Neuronal stem cell (in vitro differentiated cells): ENCODE results near the gene AVPI1.

Source experiments
- DNase-seq: peaks from one replicate; pipeline ENCODE4 v3.0.0-alpha.2; 2013; ENCODE audit warnings: low spot score
- H2AFZ ChIP-seq: one replicate; pipeline ENCODE4 v1.6.1; 2013; ENCODE audit warnings: mild to moderate bottlenecking, low read length, inconsistent platforms
- H2AK5ac ChIP-seq: 2 replicates; pipeline ENCODE4 v1.6.1; 2013; ENCODE audit warnings: low read depth, mild to moderate bottlenecking, inconsistent platforms, low read length, moderate library complexity, mixed read lengths
- H2BK120ac ChIP-seq: 2 replicates; pipeline ENCODE4 v1.6.1; 2013; ENCODE audit warnings: low read depth, mild to moderate bottlenecking, inconsistent platforms, low read length, moderate library complexity, mixed read lengths
- H2BK12ac ChIP-seq: one replicate; pipeline ENCODE4 v1.6.1; 2013; ENCODE audit warnings: low read length, inconsistent platforms
- H2BK15ac ChIP-seq: 2 replicates; pipeline ENCODE4 v1.6.1; 2013; ENCODE audit warnings: mild to moderate bottlenecking, low read length, inconsistent platforms, mixed read lengths
- H2BK5ac ChIP-seq: one replicate; pipeline ENCODE4 v1.6.1; 2013; ENCODE audit warnings: inconsistent platforms, mild to moderate bottlenecking, low read length, moderate library complexity
- H3K14ac ChIP-seq: one replicate; pipeline ENCODE4 v1.6.1; 2013; ENCODE audit warnings: low read length, inconsistent platforms
- H3K18ac ChIP-seq: 2 replicates; pipeline ENCODE4 v1.6.1; 2013; ENCODE audit warnings: low read length, inconsistent platforms
- H3K23ac ChIP-seq: 2 replicates; pipeline ENCODE4 v1.6.1; 2013; ENCODE audit warnings: low read depth, mild to moderate bottlenecking, mixed read lengths, low read length, inconsistent platforms; ENCODE audit not compliant: poor library complexity
- H3K27ac ChIP-seq: replicated peaks from 3 replicates; pipeline ENCODE4 v1.5.1; 2013; ENCODE audit warnings: low read length, inconsistent platforms
- H3K27me3 ChIP-seq, 3 experiments: 2 replicates each; pipeline ENCODE4 v1.6.1; 2013; ENCODE audit warnings: low read length in 3 of 3, mild to moderate bottlenecking in 2 of 3, inconsistent platforms in 1 of 3, low read depth in 1 of 3, mixed read lengths in 1 of 3, moderate library complexity in 1 of 3; ENCODE audit not compliant: control insufficient read depth in 3 of 3, insufficient read depth in 3 of 3
- H3K36me3 ChIP-seq, 2 donors: replicated peaks in 1 of 2; 2 replicates each; pipeline ENCODE4 v1.6.1; 2013; ENCODE audit warnings: low read length in 2 of 2; ENCODE audit not compliant: control insufficient read depth in 2 of 2, insufficient read depth in 2 of 2
- H3K4ac ChIP-seq: 2 replicates; pipeline ENCODE4 v1.6.1; 2013; ENCODE audit warnings: inconsistent platforms, mild to moderate bottlenecking, low read length, moderate library complexity
- H3K4me1 ChIP-seq, 2 donors: 1 replicate in 1 of 2; 2 replicates in 1 of 2; pipeline ENCODE4 v1.6.1; 2013; ENCODE audit warnings: low read length in 2 of 2, low read depth in 1 of 2; ENCODE audit not compliant: control insufficient read depth in 2 of 2, insufficient read depth in 1 of 2
- H3K4me2 ChIP-seq: one replicate; pipeline ENCODE4 v1.6.1; 2013; ENCODE audit warnings: mild to moderate bottlenecking, low read length, inconsistent platforms; ENCODE audit not compliant: insufficient read depth, poor library complexity, severe bottlenecking
- H3K4me3 ChIP-seq, 2 donors: 2 replicates each; pipeline ENCODE4 v1.5.1; 2013; ENCODE audit warnings: low read length in 2 of 2, mild to moderate bottlenecking in 2 of 2, inconsistent platforms in 1 of 2, moderate library complexity in 1 of 2
- H3K79me1 ChIP-seq: one replicate; pipeline ENCODE4 v1.6.1; 2013; ENCODE audit warnings: low read depth, mild to moderate bottlenecking, inconsistent platforms, low read length, moderate library complexity
- H3K9ac ChIP-seq: one replicate; pipeline ENCODE4 v1.6.1; 2013; ENCODE audit warnings: mild to moderate bottlenecking, low read depth, low read length, inconsistent platforms; ENCODE audit not compliant: poor library complexity
- H3K9me3 ChIP-seq, 2 donors: replicated peaks in 1 of 2; 2 replicates each; pipeline versions ENCODE3 to v1.6.1; 2013; ENCODE audit warnings: low read length in 2 of 2, mild to moderate bottlenecking in 2 of 2, inconsistent platforms in 1 of 2, low read depth in 1 of 2, mixed read lengths in 1 of 2, moderate library complexity in 1 of 2; ENCODE audit not compliant: control insufficient read depth in 2 of 2, insufficient read depth in 1 of 2
- H4K8ac ChIP-seq: one replicate; pipeline ENCODE4 v1.6.1; 2013; ENCODE audit warnings: low read depth, mild to moderate bottlenecking, inconsistent platforms, low read length, moderate library complexity
- H4K91ac ChIP-seq: one replicate; pipeline ENCODE4 v1.6.1; 2013; ENCODE audit warnings: low read length, low read depth, mild to moderate bottlenecking, inconsistent platforms; ENCODE audit not compliant: poor library complexity
- WGBS, 2 donors: extraction: QIAGEN DNeasy Blood & Tissue Kit; methylation state at CpG; one replicate each; pipeline ENCODE4 v1.1.7; 2013; ENCODE audit warnings: missing lambda C conversion rate in 2 of 2, mixed read lengths in 1 of 2; ENCODE audit not compliant: insufficient read length in 2 of 2, insufficient replicate concordance in 1 of 2; ENCODE audit errors: extremely low coverage in 2 of 2; 5-methylcytosine and 5-hydroxymethylcytosine counted together

The AVPI1 gene

DNA sequence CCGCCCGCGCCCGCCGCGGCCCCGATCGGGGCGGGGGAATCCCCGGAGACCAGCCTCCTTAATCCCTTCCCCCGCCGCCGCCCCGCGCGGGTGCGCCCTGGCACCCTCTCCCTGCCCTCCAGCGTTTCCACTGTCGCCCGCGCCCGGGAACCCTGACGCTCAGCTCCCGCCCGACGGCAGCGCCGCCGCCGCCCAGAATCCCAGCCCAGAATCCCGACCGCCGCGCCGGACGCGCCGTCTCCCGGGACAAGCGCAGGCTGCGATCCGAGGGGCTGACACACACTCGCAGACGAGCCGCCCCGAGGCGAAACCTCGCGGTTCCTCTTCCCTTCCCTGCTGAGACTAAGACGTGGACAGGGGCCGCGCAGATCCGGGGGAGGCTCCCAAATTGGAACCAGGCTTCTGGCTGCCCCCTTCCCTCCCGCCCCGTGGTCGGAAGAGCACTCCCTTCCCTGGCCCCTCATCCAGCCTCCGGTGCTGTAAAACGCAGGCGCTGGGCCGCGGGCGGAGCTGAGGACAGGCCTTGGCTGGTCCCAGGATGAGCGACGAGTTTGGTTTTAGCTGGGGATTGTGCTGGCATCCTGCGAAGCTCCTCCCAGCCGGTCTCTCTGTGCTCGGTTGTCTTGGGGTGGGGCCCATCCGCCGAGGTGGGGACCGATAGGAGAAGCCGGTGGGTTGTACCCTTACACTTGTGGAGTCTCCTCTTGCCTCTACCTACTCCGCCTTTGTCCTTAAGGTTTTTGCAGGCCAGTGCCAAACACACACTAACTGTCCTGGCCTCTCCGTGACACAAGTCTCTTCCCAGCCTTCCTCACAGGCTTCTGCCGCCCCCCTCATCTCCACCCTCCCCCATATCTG, 27.6 kb upstream of the AVPI1 start:
- Histone ChIP-seq H3K4me2 (peak overlapping the region; percentile 88), H3K4me3 (peak overlapping the region; percentile 56 to 91), H3K23ac (peak overlapping the region; percentile 12), H3K27ac (peak overlapping the region; percentile 65), H3K79me1 (peaks cover 6% of the 10 kb centered on the region), H3K4me1 (peaks cover 9 to 34% of the 10 kb centered on the region in 2 donors), H3K9me3 (no peaks in the 10 kb centered on the region), H3K4ac (peak overlapping the region; percentile 45), H4K91ac (no peak overlapping the region), H3K14ac (peak overlapping the region; percentile 82), H3K18ac (peak overlapping the region; percentile 99), H2BK12ac (no peak overlapping the region), H2AFZ (peak overlapping the region; percentile 94), H2AK5ac (peak overlapping the region; percentile 62), H2BK15ac (peak overlapping the region; percentile 60), H2BK5ac (peak overlapping the region; percentile 67), H3K27me3 (peaks cover 0 to 15% (median 2%) of the 10 kb centered on the region in 3 experiments), H4K8ac (no peak overlapping the region), H2BK120ac (no peak overlapping the region), H3K36me3 (peaks cover 3 to 6% of the 10 kb centered on the region in 2 donors), H3K9ac (peak overlapping the region; percentile 99)
- DNase-seq = no peak
- WGBS, 2 donors = no CpG with 5 or more reads among the region's 74 CpGs

DNA sequence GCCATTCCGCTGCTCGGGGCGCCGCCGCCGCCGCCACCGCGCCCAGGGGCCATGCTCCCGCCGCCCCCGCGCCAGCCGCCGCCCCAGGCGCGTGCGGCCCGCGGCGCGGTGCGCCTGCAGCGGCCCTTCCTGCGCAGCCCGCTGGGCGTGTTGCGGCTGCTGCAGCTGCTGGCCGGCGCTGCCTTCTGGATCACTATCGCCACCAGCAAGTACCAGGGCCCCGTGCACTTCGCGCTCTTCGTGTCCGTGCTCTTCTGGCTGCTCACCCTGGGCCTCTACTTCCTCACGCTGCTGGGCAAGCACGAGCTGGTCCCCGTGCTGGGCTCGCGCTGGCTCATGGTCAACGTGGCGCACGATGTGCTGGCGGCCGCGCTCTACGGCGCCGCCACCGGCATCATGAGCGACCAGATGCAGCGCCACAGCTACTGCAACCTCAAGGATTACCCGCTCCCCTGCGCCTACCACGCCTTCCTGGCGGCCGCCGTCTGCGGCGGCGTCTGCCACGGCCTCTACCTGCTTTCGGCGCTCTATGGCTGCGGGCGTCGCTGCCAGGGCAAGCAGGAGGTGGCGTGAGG, 26.9 kb upstream of the AVPI1 start:
- no peak overlapping the region for H2BK120ac ChIP-seq
- H3K36me3 ChIP-seq = peaks cover 3 to 6% of the 10 kb centered on the region in 2 donors
- peaks cover 6% of the 10 kb centered on the region for H3K79me1 ChIP-seq
- DNase-seq = peak; percentile 68
- H4K8ac ChIP-seq = no peak overlapping the region
- H3K9me3 ChIP-seq = no peaks in the 10 kb centered on the region
- peak overlapping the region; percentile 60 for H2BK15ac ChIP-seq
- peak overlapping the region; percentile 45 for H3K4ac ChIP-seq
- peak overlapping the region; percentile 94 for H2AFZ ChIP-seq
- no CpG with 5 or more reads among the region's 69 CpGs for WGBS, 2 donors
- H3K27ac ChIP-seq = peak overlapping the region; percentile 65
- peak overlapping the region; percentile 99 for H3K9ac ChIP-seq
- peak overlapping the region; percentile 62 for H2AK5ac ChIP-seq
- H3K4me3 ChIP-seq = peak overlapping the region; percentile 56 to 91
- peaks cover 0 to 15% (median 2%) of the 10 kb centered on the region in 3 experiments for H3K27me3 ChIP-seq
- peak overlapping the region; percentile 97 for H3K23ac ChIP-seq
- peak overlapping the region; percentile 88 for H3K4me2 ChIP-seq
- H2BK12ac ChIP-seq = no peak overlapping the region
- peak overlapping the region; percentile 67 for H2BK5ac ChIP-seq
- peak overlapping the region; percentile 82 for H3K14ac ChIP-seq
- peaks cover 9 to 32% of the 10 kb centered on the region in 2 donors for H3K4me1 ChIP-seq
- H4K91ac ChIP-seq = no peak overlapping the region
- H3K18ac ChIP-seq = peak overlapping the region; percentile 99

DNA sequence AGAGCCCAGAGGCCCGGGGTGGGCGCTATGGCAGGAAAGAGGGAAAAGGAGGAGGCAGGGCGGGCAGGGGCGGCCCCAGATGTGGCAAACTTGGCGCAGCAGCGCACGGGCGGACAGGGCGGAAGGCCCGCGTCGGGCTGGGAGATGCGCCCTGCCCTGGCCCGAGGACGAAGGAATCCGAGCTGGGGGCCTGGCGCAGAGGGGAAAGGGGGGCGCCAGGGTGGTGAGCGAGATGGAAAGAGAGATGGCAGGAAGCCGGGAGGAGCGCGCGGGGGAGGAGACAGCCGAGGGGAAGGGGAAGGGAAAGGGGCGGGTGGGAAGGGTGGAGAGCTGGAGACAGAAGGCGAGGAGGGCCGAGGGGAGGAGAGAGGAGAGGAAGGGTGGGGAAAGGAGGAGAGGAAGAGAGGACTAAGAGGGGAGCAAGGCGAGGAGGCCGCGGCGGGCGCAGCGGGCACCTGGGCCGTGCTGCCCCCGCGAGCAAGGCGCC, 26.3 kb upstream of the AVPI1 start, which contains the start of gene MARVELD1:
MARVELD1 (plus strand) TSS at position 392 of the 487 bp plus-strand sequence. CDS start 147 bp downstream, outside the sequence.
- Histone ChIP-seq H2AFZ (peak within 1 kb of the TSS; percentile 94), H3K79me1 (peaks cover 6% of the 10 kb centered on the region), H3K4me1 (peaks cover 9 to 26% of the 10 kb centered on the region in 2 donors), H3K9ac (peak within 1 kb of the TSS; percentile 99), H4K91ac (peak within 1 kb of the TSS; percentile 62), H3K36me3 (peaks cover 3 to 6% of the 10 kb centered on the region in 2 donors), H3K4ac (peak within 1 kb of the TSS; percentile 85), H2BK120ac (peak within 1 kb of the TSS; percentile 68), H3K9me3 (no peaks in the 10 kb centered on the region), H2BK12ac (no peak within 1 kb of the TSS), H3K27me3 (peaks cover 0 to 16% (median 2%) of the 10 kb centered on the region in 3 experiments), H3K23ac (peak within 1 kb of the TSS; percentile 97), H2AK5ac (peak within 1 kb of the TSS; percentile 85), H3K18ac (peak within 1 kb of the TSS; percentile 99), H2BK15ac (peak within 1 kb of the TSS; percentile 61), H3K4me2 (peak within 1 kb of the TSS; percentile 88), H4K8ac (peak within 1 kb of the TSS; percentile 95), H3K4me3 (peak within 1 kb of the TSS; percentile 56 to 91), H3K14ac (peak within 1 kb of the TSS; percentile 82), H3K27ac (peak within 1 kb of the TSS; percentile 65), H2BK5ac (peak within 1 kb of the TSS; percentile 79)
- DNase-seq = peak; percentile 59
- no CpG with 5 or more reads among the region's 37 CpGs for WGBS, 2 donors
